ENCODE measurements around the gene SHISA9. TPM values are rescaled to one million over a fixed set of nuclear protein-coding genes. Genes with fewer than 3 reads are reported as not detected.

SHISA9 gene
- total and polyA plus RNA-seq, 7 donors = under 0.01 to 8.6 (median 3.1) TPM

DNA sequence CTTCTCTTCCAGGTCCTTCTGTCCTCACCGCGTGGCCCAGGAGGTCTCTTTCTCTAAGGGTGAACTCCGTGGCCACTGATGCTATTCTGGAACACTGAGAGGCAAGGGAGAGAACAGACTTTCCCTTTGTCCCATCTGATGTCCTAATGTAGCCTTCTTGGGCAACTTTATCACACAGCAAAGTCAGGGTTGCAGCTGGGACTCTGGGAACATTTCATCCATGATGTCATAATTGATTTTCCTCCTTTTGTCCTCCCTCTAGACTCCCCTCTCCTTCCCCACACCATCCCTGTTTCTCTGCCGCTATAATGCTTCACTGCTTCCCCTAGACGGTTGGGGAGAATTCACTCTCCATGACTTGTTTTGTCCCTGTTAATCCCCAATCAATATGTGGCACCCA, 201.0 kb downstream of the SHISA9 start:
- H3K9me3 ChIP-seq = peaks cover 0 to 4% (median 3%) of the 10 kb centered on the region in 4 donors
- TF ChIP-seq POLR2A (IDR thresholded peaks at IDR 0.05) = no peak
- no peak for TF ChIP-seq CTCF (IDR thresholded peaks at IDR 0.05)
- peak in 1 of 4 donors; percentile 38 for TF ChIP-seq POLR2AphosphoS5 (IDR thresholded peaks at IDR 0.05)
- TF ChIP-seq EP300 (IDR thresholded peaks at IDR 0.05) = no peak

GRCh38 chr16:13103831-13104530, 202.6 kb downstream of the SHISA9 start:
- 88 to 94% methylated on average over 6 of the region's 6 CpGs for WGBS, 2 donors
- no peaks in the 10 kb centered on the region for H3K36me3 ChIP-seq
- TF ChIP-seq CTCF (IDR thresholded peaks at IDR 0.05) = no peak
- no peak for TF ChIP-seq POLR2AphosphoS5 (IDR thresholded peaks at IDR 0.05)
- no peak for TF ChIP-seq POLR2A (IDR thresholded peaks at IDR 0.05)
- no peak for TF ChIP-seq EP300 (IDR thresholded peaks at IDR 0.05)

More for the DNA sequence above, 201.0 kb downstream of the SHISA9 start:
- H3K27me3 ChIP-seq = no peaks in the 10 kb centered on the region
- intact Hi-C loops (cut with DNase I) = no loop called here
- no peaks in the 10 kb centered on the region for H3K36me3 ChIP-seq
- no peaks in the 10 kb centered on the region for H3K4me1 ChIP-seq
- DNase-seq = no peak
- no peak overlapping the region for H3K4me3 ChIP-seq
- 81 to 83% methylated on average over 5 of the region's 5 CpGs for WGBS, 2 donors
- peak overlapping the region in 2 of 4 donors; percentile 42 to 43 for H3K27ac ChIP-seq

GRCh38 chr16:13104772-13105171, 203.4 kb downstream of the SHISA9 start:
- H3K36me3 ChIP-seq = no peaks in the 10 kb centered on the region
- intact Hi-C loops (cut with DNase I) = no loop called here
- 75 to 80% methylated on average over 5 of the region's 5 CpGs for WGBS, 2 donors
- no peak for DNase-seq
- no peak overlapping the region for H3K27ac ChIP-seq
- TF ChIP-seq POLR2A (IDR thresholded peaks at IDR 0.05) (no peak), CTCF (IDR thresholded peaks at IDR 0.05) (no peak), POLR2AphosphoS5 (IDR thresholded peaks at IDR 0.05) (no peak), EP300 (IDR thresholded peaks at IDR 0.05) (no peak)
- peaks cover 0 to 4% (median 3%) of the 10 kb centered on the region in 4 donors for H3K9me3 ChIP-seq
- H3K4me1 ChIP-seq = no peaks in the 10 kb centered on the region
- no peaks in the 10 kb centered on the region for H3K27me3 ChIP-seq
- H3K4me3 ChIP-seq = no peak overlapping the region

More at GRCh38 chr16:13103831-13104530, 202.6 kb downstream of the SHISA9 start:
- Histone ChIP-seq H3K4me3 (no peak overlapping the region), H3K27ac (no peak overlapping the region), H3K4me1 (no peaks in the 10 kb centered on the region), H3K27me3 (no peaks in the 10 kb centered on the region), H3K9me3 (peaks cover 0 to 4% (median 3%) of the 10 kb centered on the region in 4 donors)
- intact Hi-C loops (cut with DNase I) = no loop called here
- DNase-seq = no peak

DNA sequence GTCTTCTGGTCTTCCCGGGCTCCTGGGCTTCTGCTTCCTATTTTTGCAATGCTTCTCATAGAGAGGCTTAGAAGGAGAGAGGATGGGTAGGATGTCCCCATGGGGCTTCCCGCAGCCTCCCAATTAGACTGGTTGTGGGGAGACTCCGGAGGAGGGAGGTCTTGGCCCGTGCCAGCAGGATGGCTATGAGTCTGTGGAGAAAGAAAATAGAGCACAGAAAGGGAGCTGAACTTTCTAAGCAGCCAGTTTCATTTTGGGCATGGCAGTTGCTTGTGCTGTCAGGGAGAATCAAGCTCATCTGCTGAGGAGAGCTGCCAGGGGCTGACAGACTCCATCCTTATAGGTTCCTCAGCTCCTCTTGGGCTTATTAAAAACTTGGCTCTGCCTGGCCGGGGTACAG, 204.0 kb downstream of the SHISA9 start:
- peaks cover 0 to 4% (median 3%) of the 10 kb centered on the region in 4 donors for H3K9me3 ChIP-seq
- intact Hi-C loops (cut with DNase I) = no loop called here
- no peak overlapping the region for H3K27ac ChIP-seq
- 78 to 85% methylated on average over 5 of the region's 5 CpGs for WGBS, 2 donors
- H3K36me3 ChIP-seq = no peaks in the 10 kb centered on the region
- TF ChIP-seq POLR2A (IDR thresholded peaks at IDR 0.05) (no peak), CTCF (IDR thresholded peaks at IDR 0.05) (no peak), EP300 (IDR thresholded peaks at IDR 0.05) (no peak), POLR2AphosphoS5 (IDR thresholded peaks at IDR 0.05) (no peak)
- no peaks in the 10 kb centered on the region for H3K4me1 ChIP-seq
- DNase-seq = no peak
- H3K4me3 ChIP-seq = no peak overlapping the region
- no peaks in the 10 kb centered on the region for H3K27me3 ChIP-seq
